ENCODE measurements around the gene LRRC27.

GRCh38 chr10:132353456-132354355, 21.7 kb downstream of the LRRC27 start:
- TF ChIP-seq CTCF (IDR thresholded peaks at IDR 0.05): no peak
- no peak for TF ChIP-seq POLR2A (IDR thresholded peaks at IDR 0.05)
